Stimulated activated CD8-positive, alpha-beta memory T cell treated with anti-CD3 and anti-CD28 coated beads, Interleukin-15, amount 100 ng/mL, for 1 hour (primary cell): ENCODE data around the gene KRT72.

Experiments used
- DNase-seq: peaks from one replicate; pipeline ENCODE4 v3.0.0-alpha.2; 2020; ENCODE audit warnings: low read depth

Gene KRT72

DNA sequence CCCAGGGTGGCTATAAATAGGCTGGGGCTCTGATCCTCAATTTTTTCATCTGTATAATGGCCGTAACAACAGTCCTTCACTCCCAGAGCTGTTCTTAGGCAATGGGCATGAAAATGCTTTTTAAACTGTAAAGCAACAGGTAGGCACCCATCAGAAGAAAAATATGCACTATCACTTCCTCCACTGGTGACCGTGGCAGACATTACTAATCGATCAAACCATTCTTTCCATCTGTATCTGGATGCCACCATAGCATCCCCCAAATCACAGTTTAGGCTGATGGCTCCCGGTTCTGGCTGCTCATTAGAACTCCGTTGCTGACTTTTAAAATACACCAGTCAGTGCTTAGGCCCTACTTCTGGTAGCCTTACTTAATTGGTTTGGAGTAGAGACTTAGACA lies 59.6 kb downstream of the KRT72 start:
- DNase-seq: no peak

DNA sequence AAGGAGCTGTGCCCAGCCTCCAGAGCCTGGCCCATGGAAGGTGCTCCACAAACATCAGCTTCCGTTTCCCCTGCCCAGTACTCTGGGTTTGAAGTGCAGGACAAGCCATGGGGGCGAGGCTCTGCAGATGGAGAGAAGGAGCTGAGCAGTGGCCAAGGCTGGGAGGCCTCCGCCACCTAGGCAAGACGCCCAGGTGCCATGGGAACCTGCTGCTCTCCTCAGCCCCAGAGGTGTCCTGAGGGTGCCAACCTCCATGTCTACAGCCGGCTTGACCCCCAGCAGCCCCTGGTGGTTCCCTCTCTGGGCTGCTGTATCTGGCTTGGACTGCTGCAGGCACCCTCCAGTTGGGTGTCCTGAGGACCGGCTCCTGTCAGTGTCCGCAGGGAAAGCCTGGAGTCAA lies 60.7 kb downstream of the KRT72 start:
- no peak for DNase-seq

DNA sequence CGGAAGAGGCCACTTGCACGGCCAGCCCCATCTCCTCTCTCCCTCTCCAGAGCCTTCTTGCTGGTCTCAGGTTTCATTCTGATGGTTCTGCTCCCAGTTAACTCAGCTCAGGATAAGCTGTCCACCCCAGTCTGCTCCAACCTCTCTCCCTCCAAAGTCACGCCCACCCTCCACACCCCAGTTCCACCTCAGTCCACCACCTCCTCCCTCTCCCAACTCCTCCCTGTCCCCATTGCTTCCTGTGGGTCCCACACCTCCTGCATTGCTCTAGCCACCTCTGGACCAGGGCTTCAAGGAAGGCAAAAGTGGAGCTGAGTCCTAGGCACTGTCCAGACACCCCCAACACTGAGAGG lies 61.5 kb downstream of the KRT72 start:
- DNase-seq: no peak

DNA sequence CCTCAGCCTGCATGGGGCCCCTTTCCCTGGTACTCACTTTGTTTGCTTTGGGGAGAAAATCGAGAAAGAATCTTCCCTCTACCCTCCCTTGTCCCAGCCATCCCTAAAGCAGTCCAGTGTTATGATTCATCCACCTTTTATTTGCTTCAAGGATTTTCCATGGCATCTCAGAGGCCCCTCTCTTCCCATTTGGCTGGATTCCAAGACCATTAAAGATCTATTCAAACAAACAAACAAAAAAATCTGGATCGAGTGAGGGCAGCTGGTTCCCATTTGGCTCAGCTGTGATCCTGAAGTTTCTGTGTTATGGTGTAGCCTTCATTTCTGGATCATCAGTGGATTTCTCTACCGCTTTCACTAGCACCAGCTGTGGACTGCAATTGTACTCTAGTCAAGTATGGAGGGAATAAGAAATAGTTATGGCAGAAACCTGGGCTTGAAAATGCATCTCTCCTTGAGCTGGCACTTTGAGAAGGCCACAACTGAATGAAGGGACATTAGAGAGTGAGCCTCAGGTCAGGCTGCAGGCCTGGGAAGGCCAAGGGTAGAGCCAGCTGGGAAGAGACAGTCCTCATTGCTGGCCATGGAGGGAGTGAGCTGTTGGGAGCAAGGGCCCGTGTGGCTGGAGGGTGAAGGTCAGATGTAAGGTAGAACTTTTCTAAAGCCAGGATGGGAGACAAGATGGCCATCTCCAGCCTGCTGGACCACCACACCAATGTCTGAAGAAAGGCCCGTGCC lies 62.0 kb downstream of the KRT72 start:
- no peak for DNase-seq

DNA sequence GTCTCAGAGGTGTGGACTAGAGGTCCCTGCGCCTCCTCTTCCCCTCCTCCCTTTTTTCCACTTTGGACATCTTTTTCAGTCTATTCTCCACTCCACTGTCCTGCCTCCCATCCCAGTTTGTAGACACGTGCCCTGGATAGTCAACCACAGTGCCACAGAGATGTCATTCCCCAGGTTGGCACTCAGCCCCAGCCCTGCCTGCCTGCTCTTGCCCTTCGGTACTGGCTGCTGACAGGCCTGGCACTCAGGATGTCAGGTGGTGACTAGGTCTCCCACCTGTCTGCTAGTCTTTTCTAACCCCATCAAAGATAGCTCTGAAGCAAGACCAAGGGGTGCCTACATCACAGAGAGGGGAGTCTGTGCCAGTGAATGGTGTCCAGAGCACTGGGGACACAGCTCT lies 64.2 kb downstream of the KRT72 start:
- DNase-seq: no peak
